22Rv1 (cell line): ENCODE results near the gene TSC22D1.

Source experiments
- ZFX ChIP-seq: fragments of 450-650 bp; IDR thresholded peaks from 2 replicates; pipeline ENCODE4 v1.6.1; 2017; ENCODE audit warnings: antibody characterized with exemption, borderline replicate concordance
- TF ChIP-seq, protein P1 (sequence below): fragments of 450-650 bp; IDR thresholded peaks from 2 replicates; pipeline ENCODE4 v1.5.1; 2017; ENCODE audit warnings: mild to moderate bottlenecking

DNA sequence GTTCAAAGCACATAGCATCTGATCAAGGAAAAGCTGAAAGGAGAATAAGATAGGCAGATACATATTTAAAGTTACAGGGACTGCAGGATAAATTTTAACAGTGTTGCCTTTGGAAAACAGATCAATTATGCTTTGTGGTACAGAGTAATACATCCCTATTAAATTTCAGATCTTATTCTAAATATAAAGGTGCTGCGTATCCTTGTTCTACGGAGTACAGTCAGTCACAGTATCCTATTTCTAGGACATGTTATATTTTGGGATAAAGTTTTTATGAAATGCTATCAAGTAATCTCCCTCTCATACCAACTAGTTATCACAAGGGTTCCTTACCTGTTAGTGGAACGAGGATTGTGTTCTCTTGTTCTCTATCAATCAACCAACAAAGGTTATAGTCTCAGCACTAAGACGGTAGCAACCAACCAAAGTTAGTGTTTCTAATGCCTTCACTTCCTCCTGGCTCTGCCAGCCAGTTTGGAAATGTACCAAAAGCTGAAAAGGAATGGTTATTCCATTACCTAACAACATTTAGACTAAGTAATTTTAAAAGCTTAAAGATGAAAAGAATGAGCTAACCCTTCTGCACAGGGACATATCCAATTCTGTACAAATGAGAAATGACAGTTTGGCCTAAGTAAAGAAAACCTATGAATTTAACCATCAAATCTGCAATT lies 35.2 kb downstream of the TSC22D1 start:
- TF ChIP-seq, protein P1, sequence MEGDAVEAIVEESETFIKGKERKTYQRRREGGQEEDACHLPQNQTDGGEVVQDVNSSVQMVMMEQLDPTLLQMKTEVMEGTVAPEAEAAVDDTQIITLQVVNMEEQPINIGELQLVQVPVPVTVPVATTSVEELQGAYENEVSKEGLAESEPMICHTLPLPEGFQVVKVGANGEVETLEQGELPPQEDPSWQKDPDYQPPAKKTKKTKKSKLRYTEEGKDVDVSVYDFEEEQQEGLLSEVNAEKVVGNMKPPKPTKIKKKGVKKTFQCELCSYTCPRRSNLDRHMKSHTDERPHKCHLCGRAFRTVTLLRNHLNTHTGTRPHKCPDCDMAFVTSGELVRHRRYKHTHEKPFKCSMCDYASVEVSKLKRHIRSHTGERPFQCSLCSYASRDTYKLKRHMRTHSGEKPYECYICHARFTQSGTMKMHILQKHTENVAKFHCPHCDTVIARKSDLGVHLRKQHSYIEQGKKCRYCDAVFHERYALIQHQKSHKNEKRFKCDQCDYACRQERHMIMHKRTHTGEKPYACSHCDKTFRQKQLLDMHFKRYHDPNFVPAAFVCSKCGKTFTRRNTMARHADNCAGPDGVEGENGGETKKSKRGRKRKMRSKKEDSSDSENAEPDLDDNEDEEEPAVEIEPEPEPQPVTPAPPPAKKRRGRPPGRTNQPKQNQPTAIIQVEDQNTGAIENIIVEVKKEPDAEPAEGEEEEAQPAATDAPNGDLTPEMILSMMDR, result no peak
- TF ChIP-seq ZFX, result no peak
